HCT116 (cell line): ENCODE data around the gene HAVCR2.

Experiments
- CEBPB ChIP-seq: IDR thresholded peaks from 2 replicates; pipeline ENCODE4 v1.6.1; 2012; ENCODE audit warnings: low read depth
- EZH2phosphoT487 ChIP-seq: fragments of 200-600 bp; IDR thresholded peaks from 2 replicates; pipeline ENCODE4 v1.6.1; 2018; ENCODE audit warnings: antibody characterized with exemption, borderline replicate concordance
- POLR2A ChIP-seq: IDR thresholded peaks from 2 replicates; pipeline ENCODE4 v1.7.0; 2011; ENCODE audit warnings: borderline replicate concordance; ENCODE audit not compliant: insufficient read depth, insufficient read length; ENCODE audit errors: extremely low read depth
- POLR2AphosphoS5 ChIP-seq: IDR thresholded peaks from 2 replicates; pipeline ENCODE4 v1.6.1; 2011; ENCODE audit warnings: mild to moderate bottlenecking, low read depth, low read length, moderate library complexity
- SRF ChIP-seq: IDR thresholded peaks from 2 replicates; pipeline ENCODE4 v1.6.1; 2012; ENCODE audit warnings: low read depth
- TF ChIP-seq, protein P1 (sequence below), 3 experiments: fragments of 200-600 bp in 1 of 3; sonication (generic) in 1 of 3; IDR thresholded peaks in 2 of 3; conservative IDR thresholded peaks in 1 of 3; 2 replicates each; pipeline ENCODE4 v1.5.1; 2012 to 2017; ENCODE audit warnings: low read depth in 2 of 3, low read length in 2 of 3, antibody characterized with exemption in 1 of 3, borderline replicate concordance in 1 of 3, control low read depth in 1 of 3, mild to moderate bottlenecking in 1 of 3, mixed read lengths in 1 of 3, mixed run types in 1 of 3, moderate library complexity in 1 of 3; ENCODE audit not compliant: insufficient read depth in 1 of 3

DNA sequence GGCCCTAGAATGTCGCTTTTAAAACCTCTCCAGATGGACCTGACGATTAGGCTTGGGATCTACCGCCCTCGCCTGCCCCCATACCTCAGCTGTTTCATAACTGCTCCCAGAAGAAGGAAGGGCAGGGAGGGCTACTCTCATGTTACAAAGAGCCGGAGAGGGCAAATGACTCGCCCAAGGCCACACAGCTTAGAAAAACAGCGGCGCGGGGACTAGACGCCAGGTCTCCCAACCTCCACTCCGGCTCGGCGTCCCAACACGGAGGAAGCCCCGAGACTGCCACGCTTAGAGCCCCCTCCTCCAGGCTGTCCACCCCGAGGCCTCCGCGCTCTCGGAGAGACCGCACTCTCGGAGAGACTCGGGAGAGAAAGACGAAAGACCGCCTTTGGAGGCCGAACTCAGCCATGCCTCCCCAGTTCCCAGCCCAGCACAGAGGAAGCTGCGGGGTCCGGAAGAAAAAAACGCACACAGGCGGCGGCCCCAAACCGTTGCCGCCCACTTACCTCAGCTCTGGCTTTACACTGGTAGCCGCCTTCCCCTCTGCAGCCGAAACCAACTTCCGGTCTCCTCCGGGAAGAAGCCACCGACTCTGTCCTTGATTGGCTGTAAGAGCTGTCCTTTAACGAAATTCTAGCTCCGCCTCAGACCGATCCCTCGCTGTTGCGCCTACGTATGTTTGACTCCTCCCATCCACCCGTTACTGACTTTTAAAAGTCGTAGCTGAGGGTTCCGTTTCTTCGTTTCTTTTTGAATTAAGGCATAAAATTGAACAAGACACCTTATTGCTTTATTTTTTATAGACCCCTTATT is 33.7 kb upstream of the HAVCR2 start, which contains the start of gene MED7:
- TF ChIP-seq, protein P1, sequence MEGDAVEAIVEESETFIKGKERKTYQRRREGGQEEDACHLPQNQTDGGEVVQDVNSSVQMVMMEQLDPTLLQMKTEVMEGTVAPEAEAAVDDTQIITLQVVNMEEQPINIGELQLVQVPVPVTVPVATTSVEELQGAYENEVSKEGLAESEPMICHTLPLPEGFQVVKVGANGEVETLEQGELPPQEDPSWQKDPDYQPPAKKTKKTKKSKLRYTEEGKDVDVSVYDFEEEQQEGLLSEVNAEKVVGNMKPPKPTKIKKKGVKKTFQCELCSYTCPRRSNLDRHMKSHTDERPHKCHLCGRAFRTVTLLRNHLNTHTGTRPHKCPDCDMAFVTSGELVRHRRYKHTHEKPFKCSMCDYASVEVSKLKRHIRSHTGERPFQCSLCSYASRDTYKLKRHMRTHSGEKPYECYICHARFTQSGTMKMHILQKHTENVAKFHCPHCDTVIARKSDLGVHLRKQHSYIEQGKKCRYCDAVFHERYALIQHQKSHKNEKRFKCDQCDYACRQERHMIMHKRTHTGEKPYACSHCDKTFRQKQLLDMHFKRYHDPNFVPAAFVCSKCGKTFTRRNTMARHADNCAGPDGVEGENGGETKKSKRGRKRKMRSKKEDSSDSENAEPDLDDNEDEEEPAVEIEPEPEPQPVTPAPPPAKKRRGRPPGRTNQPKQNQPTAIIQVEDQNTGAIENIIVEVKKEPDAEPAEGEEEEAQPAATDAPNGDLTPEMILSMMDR (IDR thresholded peaks at IDR 0.05 in 2 of 3, conservative IDR thresholded peaks at IDR 0.05 in 1 of 3; ENCODE audit: borderline replicate concordance in 1 of 3, insufficient read depth in 1 of 3, low read depth in 2 of 3, low read length in 2 of 3), result no peak
- TF ChIP-seq POLR2A (peak; percentile 87), CEBPB (peak; percentile 12; the same call in 1 of the 2 replicates), EZH2phosphoT487 (no peak), SRF (no peak; the same call in 1 of the 2 replicates), POLR2AphosphoS5 (peak; percentile 93)
